Forelimb muscle (tissue), 1 donor: ENCODE results near the gene MYORG. TPM values are rescaled to one million over a fixed set of nuclear protein-coding genes. Genes with fewer than 3 reads are reported as not detected.
A peak's percentile ranks its signal among the peaks of the same experiment; 100 is the strongest.

Experiments used
- DNase-seq: peaks from one replicate; pipeline ENCODE4 v3.0.0-alpha.2; 2013; ENCODE audit warnings: low read depth
- polyA plus RNA-seq: library from polyadenylated mRNA; unstranded; fragments of 120-200 nt; gene quantifications from one replicate; pipeline ENCODE4 v1.2.1, GENCODE V29; 2013; ENCODE audit not compliant: insufficient read length

MYORG gene
- polyA plus RNA-seq, 1 donor, result 16.3 TPM

GRCh38 chr9:34332076-34332964, 44.4 kb downstream of the MYORG start:
- DNase-seq, result peak; percentile 36

- DNase-seq, result no peak
These were observed 45.5 kb downstream of the MYORG start for GRCh38 chr9:34331196-34331595.

DNA sequence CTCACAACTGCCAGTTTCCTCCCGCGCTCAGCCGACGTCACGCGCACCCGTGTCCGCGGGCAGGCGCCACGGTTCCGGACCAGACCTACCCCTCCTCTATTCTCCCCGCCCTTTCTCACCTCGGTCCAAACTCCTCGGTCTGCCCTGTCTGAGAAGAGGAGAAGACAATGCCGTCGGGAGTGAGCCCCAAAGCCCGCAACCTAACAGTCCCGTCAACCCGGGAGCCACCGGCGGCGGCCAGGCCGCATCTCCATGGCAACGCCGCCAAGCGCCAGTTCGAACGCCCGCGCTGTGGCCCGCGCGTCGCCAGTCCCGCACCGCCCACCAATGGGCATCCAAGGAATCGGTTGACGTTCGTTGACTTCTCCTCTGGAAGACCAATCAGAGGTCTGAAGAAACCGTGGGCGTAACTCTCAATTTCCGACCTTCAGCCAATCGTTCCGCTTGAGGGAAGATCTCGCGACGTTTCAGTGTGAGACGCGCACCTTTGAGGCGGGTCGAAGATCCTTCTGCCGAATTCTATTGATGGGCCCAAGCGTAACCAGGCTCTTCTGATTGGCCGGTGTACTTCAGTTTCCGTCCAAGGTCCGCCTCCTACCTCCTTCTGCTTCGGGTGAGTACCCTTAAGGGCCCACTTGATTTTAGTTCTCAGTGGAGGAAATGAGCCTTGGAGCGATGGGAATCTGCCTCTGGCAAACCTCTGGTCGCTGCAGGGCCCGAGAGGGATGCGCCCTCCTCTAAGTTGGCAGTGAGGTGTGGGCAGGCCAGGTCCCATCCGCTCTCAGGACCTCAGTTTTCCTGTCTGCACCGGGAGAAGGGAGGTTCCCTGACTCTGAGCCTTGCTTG, 47.5 kb downstream of the MYORG start, which contains the start of the genes KIF24 and NUDT2:
Gene KIF24, minus strand, starts transcription at position 282 of the 846 bp plus-strand sequence. CDS start 17,922 bp downstream, outside the sequence.
Gene NUDT2, plus strand, starts transcription at position 583 of the 846 bp plus-strand sequence. CDS start 9,471 bp downstream, outside the sequence.
- DNase-seq, result peak; percentile 100

DNA sequence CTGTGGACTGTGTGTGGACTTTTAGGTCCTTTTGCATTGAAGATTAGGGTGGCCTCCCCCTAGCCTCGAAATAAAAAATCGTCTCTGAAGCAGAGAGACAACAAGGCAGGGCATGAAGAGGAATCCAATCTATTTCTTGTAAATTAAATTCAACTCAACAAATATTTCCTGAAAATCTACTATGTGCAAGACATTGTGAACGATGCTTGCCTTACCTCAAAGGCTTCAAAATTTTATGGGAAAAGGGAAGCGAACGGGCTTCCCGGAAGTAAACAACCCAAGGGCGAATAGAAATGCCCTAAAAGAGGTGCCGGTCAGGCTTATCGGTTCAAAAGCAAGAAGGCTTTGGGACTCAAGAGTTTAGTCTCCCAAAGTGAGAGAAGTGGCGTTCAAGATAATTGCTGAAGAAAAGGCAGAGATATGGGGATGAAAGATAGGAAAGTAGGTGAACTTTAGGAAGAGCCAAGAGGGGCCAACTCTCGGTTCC, 48.2 kb downstream of the MYORG start:
- DNase-seq, result no peak

GRCh38 chr9:34326690-34327089, 50.0 kb downstream of the MYORG start:
- DNase-seq, result no peak

GRCh38 chr9:34322899-34323591, 53.7 kb downstream of the MYORG start:
- no peak for DNase-seq

- no peak for DNase-seq
These were observed 55.2 kb downstream of the MYORG start for GRCh38 chr9:34321451-34321850.

- no peak for DNase-seq
These were observed 58.4 kb downstream of the MYORG start for GRCh38 chr9:34318163-34318790.

- no peak for DNase-seq
These were observed 59.3 kb downstream of the MYORG start for GRCh38 chr9:34317436-34317835.

Other genes with a start within 250 kb of the MYORG start
- gene UBAP1, start 197.9 kb downstream of the MYORG start, polyA plus RNA-seq, result 38.9 TPM
- gene KIF24, start 47.6 kb downstream of the MYORG start, polyA plus RNA-seq, result 15.9 TPM
- 27.4 TPM for gene NUDT2, start 47.3 kb downstream of the MYORG start, polyA plus RNA-seq
- 11.7 TPM for gene FAM219A, start 81.7 kb upstream of the MYORG start, polyA plus RNA-seq
- 0.24 TPM for gene DNAI1, start 81.9 kb upstream of the MYORG start, polyA plus RNA-seq
- gene ENHO, start 146.1 kb upstream of the MYORG start, polyA plus RNA-seq, result 3.4 TPM
- gene CNTFR, start 212.8 kb upstream of the MYORG start, polyA plus RNA-seq, result 44.9 TPM
- gene RPP25L, start 235.2 kb upstream of the MYORG start, polyA plus RNA-seq, result 20.3 TPM
- gene DCTN3, start 243.6 kb upstream of the MYORG start, polyA plus RNA-seq, result 62.5 TPM